ENCODE results near the gene MARS2.
"Not testable (repeated sequence)": the region's sequence is repeated elsewhere in the genome, so short reads cannot be mapped to it uniquely, and the experiment has no call there.

The MARS2 gene

DNA sequence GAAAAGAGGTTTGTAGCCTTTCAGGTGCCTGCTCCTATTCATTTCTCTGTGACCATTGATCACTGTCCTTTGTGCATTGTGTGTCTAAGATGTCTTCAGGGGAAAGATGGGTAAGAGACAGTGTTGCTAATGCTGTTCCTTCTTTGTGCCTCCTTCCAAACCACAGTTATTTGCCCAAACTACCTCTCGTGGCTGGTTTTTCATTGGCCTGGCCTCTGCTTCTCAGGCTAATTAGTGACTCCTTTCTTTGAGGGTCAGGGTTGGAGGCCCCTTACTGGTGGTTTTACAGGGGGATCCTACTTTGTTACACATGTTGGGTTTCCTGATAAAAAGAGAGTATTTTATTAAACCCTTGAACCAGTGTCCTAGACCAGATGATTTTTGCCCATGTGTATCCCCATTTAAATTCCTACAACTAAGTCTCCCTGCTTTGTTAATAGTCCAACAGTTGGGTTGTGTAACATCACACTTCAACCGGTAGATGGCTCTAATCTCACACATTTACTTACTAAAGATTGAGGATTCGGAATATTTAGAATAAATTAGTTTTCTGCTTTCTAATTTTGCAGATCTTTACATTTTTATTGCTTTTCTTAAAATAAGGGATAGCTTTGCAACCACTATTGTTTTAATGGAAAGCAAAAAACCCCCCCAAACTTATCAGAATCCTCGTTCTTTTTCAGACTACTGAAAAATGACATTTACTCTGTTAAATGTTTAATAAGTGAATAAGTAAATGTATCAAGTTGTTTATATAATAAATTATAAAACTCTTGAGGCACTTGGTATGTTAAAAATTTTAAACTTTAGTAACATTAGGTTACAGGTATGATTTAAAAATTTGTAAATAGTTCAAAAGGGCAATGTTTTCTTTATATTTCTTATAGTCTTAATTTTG is 2.4 kb downstream of the MARS2 start:
- H3K36me3 ChIP-seq (ENCODE audit: insufficient read depth, low read depth, low read length), result peaks cover 28% of the 10 kb centered on the region
- H3K27ac ChIP-seq (ENCODE audit: low read length), result no peak overlapping the region
- peak overlapping the region; percentile 85; the same call in 1 of the 2 replicates for H3K9ac ChIP-seq (ENCODE audit: low read depth, low read length)
- no peaks in the 10 kb centered on the region for H3K27me3 ChIP-seq (ENCODE audit: insufficient read depth, low read length)
- H3K9me3 ChIP-seq (ENCODE audit: insufficient read depth, low read depth, low read length), result no peaks in the 10 kb centered on the region
- H3K4me3 ChIP-seq (ENCODE audit: low read length), result peak overlapping the region; percentile 93
- H3K4me1 ChIP-seq (ENCODE audit: insufficient read depth, low read length), result peaks cover 26% of the 10 kb centered on the region

DNA sequence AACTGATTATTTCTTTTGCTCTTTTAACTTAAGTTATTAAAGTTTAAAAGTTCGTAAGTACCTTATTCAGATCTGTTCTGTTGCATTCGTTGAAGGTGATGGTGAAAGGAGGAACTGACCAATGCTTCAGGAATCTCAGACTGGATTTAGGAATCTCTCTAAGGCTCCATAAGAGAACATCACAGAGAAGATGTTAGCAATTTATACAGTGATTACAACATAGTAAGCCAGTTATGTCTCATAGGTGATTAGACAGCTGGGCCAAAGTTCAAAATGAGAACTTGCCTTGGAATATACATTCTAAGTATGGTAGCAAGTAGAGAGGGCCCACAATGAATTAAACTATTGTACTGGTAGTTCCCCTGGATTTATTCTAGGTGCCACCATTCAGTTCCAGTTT is 3.2 kb downstream of the MARS2 start:
- peak overlapping the region; percentile 41; the same call in 1 of the 2 replicates for H3K9ac ChIP-seq (ENCODE audit: low read depth, low read length)
- H3K4me1 ChIP-seq (ENCODE audit: insufficient read depth, low read length), result peaks cover 26% of the 10 kb centered on the region
- H3K27ac ChIP-seq (ENCODE audit: low read length), result no peak overlapping the region
- H3K36me3 ChIP-seq (ENCODE audit: insufficient read depth, low read depth, low read length), result peaks cover 36% of the 10 kb centered on the region
- peak overlapping the region; percentile 93 for H3K4me3 ChIP-seq (ENCODE audit: low read length)
- no peaks in the 10 kb centered on the region for H3K9me3 ChIP-seq (ENCODE audit: insufficient read depth, low read depth, low read length)
- no peaks in the 10 kb centered on the region for H3K27me3 ChIP-seq (ENCODE audit: insufficient read depth, low read length)

DNA sequence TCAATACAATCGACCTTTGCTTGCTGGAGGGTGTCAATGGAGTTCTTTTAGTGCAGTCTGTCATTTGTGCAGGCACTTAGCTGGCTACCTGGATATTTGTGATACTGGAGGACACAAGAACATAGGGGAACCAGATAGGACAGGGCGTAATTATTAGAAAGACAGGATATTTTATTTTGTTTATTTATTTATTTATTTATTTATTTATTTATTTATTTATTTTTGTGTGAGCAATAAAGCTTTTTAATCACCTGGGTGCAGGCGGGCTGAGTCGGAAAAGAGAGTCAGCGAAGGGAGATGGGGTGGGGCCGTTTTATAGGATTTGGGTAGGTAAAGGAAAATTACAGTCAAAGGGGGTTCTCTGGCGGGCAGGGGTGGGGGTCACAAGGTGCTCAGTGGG is 4.0 kb downstream of the MARS2 start:
- Histone ChIP-seq H3K4me1 (ENCODE audit: insufficient read depth, low read length) (peaks cover 24% of the 10 kb centered on the region), H3K4me3 (ENCODE audit: low read length) (peak overlapping the region; percentile 93), H3K36me3 (ENCODE audit: insufficient read depth, low read depth, low read length) (peaks cover 38% of the 10 kb centered on the region)
- not testable (repeated sequence) for H3K9ac ChIP-seq (ENCODE audit: low read depth, low read length); H3K27ac ChIP-seq (ENCODE audit: low read length); H3K9me3 ChIP-seq (ENCODE audit: insufficient read depth, low read depth, low read length); H3K27me3 ChIP-seq (ENCODE audit: insufficient read depth, low read length)

DNA sequence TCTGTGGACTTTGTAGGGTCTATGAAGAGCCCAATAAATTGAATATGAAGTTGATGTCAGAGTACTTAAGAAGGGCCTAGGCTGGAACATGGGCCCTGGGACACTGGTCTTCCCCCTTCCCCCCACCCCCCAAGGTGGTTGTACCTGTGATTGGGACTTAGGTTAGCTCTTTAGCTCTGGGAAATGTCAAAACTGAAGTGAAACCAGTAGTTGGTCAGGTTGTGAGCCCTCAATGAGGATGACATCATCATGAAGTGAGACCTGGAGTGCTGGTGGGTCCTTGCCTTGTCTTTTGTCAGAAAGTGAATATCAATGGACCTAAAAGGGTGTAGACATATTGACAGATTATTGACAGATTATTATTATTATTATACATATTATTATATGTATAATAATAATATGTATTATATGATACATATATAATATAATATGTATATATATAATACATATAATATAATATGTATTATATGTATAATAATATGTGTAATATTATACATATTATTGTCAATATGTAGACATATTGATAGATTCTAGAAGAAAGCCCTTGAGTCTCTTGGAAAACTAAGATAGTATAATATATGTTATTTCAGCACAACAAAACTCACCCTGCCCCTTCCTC is 5.4 kb downstream of the MARS2 start:
- H3K27ac ChIP-seq (ENCODE audit: low read length), result no peak overlapping the region
- no peaks in the 10 kb centered on the region for H3K27me3 ChIP-seq (ENCODE audit: insufficient read depth, low read length)
- H3K9ac ChIP-seq (ENCODE audit: low read depth, low read length), result no peak overlapping the region
- no peak overlapping the region for H3K4me3 ChIP-seq (ENCODE audit: low read length)
- peaks cover 18% of the 10 kb centered on the region for H3K4me1 ChIP-seq (ENCODE audit: insufficient read depth, low read length)
- no peaks in the 10 kb centered on the region for H3K9me3 ChIP-seq (ENCODE audit: insufficient read depth, low read depth, low read length)
- peaks cover 41% of the 10 kb centered on the region for H3K36me3 ChIP-seq (ENCODE audit: insufficient read depth, low read depth, low read length)

DNA sequence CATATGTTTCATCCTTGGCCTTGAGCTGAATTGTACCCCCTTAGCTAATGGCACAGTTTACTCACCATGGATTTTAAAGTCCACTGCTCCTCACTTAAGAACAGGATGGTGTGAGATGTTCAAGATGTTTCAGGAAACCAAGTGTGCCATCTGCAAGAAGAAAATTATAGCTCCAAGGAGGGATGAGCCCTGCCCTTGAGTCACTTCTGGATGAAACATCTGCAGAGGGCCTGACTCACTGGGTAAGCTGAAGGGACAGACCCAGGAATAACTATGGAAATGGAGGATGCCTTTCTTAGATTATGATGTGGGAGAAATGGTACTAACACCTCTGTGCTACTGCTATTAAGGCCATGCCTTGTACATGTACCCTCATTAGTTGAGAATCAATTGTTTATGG is 6.4 kb downstream of the MARS2 start:
- Histone ChIP-seq H3K4me1 (ENCODE audit: insufficient read depth, low read length) (peaks cover 18% of the 10 kb centered on the region), H3K4me3 (ENCODE audit: low read length) (no peak overlapping the region), H3K9me3 (ENCODE audit: insufficient read depth, low read depth, low read length) (no peaks in the 10 kb centered on the region), H3K27ac (ENCODE audit: low read length) (no peak overlapping the region), H3K27me3 (ENCODE audit: insufficient read depth, low read length) (no peaks in the 10 kb centered on the region), H3K9ac (ENCODE audit: low read depth, low read length) (no peak overlapping the region), H3K36me3 (ENCODE audit: insufficient read depth, low read depth, low read length) (peaks cover 45% of the 10 kb centered on the region)

DNA sequence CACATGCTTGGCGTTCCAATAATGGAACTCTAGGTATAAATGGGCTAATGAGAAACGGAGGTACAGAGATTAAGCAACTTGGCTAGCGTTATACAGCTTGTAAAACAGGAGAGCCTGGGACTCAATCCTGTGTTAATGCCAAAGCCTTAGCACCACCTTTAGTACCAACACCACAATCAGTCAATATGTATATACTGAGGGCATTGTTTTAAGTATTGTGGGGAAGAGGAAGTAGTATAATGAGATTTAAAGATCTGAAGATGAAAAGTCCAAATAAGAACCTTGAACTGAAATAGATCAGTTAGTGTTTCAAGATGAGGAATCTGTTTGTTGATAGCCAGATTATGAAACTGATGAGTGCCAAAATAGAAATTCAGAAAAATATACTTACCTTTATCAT is 8.1 kb downstream of the MARS2 start:
- Histone ChIP-seq H3K36me3 (ENCODE audit: insufficient read depth, low read depth, low read length) (peaks cover 43% of the 10 kb centered on the region), H3K9ac (ENCODE audit: low read depth, low read length) (no peak overlapping the region), H3K9me3 (ENCODE audit: insufficient read depth, low read depth, low read length) (no peaks in the 10 kb centered on the region), H3K27ac (ENCODE audit: low read length) (no peak overlapping the region), H3K4me1 (ENCODE audit: insufficient read depth, low read length) (peaks cover 8% of the 10 kb centered on the region), H3K27me3 (ENCODE audit: insufficient read depth, low read length) (no peaks in the 10 kb centered on the region), H3K4me3 (ENCODE audit: low read length) (no peak overlapping the region)

DNA sequence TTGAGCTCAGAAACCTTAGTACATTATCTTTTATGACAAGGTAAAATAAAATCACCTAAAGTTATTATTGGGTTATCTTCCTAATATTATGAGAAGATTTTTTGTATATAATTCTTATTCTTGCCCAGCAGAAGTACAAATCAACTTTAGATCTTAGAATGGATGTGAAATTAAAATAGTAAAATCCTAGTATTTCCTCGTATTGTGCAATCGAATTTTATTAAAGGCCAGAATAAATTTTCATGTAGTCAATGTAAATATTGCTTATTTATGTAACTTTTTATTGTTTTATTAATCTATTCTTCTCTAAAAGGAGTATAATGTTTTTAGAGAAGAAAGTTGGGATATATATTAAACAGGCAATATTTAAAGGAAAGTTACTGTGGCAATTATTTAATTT is 12.7 kb downstream of the MARS2 start:
- no peak overlapping the region for H3K4me3 ChIP-seq (ENCODE audit: low read length)
- no peak overlapping the region for H3K9ac ChIP-seq (ENCODE audit: low read depth, low read length)
- H3K36me3 ChIP-seq (ENCODE audit: insufficient read depth, low read depth, low read length), result peaks cover 13% of the 10 kb centered on the region
- no peaks in the 10 kb centered on the region for H3K4me1 ChIP-seq (ENCODE audit: insufficient read depth, low read length)
- no peak overlapping the region for H3K27ac ChIP-seq (ENCODE audit: low read length)
- H3K9me3 ChIP-seq (ENCODE audit: insufficient read depth, low read depth, low read length), result no peaks in the 10 kb centered on the region
- no peaks in the 10 kb centered on the region for H3K27me3 ChIP-seq (ENCODE audit: insufficient read depth, low read length)

DNA sequence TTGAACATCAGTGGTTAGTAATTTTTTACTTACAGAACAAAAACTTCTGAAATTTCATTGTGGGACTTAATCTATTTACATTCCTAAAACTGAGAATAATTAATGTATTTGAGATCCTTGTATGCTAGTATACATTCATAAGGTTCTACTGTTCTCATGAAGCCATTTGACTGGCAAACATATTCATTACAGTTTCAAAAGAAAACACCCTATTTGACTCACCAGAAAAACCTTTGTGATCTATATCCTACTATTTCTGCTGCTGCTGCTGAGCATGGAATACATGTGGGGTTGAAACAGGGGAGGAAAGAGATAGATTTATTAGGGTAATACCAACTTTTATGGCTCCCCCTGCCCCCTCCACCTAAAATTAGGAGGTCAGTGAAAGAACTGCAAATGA is 21.8 kb downstream of the MARS2 start:
- H3K9ac ChIP-seq (ENCODE audit: low read depth, low read length), result no peak overlapping the region
- no peaks in the 10 kb centered on the region for H3K36me3 ChIP-seq (ENCODE audit: insufficient read depth, low read depth, low read length)
- H3K9me3 ChIP-seq (ENCODE audit: insufficient read depth, low read depth, low read length), result 0 out of 2 replicates have a peak, but pooled peaks cover 3% of the 10 kb centered on the region
- no peaks in the 10 kb centered on the region for H3K4me1 ChIP-seq (ENCODE audit: insufficient read depth, low read length)
- H3K27me3 ChIP-seq (ENCODE audit: insufficient read depth, low read length), result no peaks in the 10 kb centered on the region
- H3K4me3 ChIP-seq (ENCODE audit: low read length), result no peak overlapping the region
- H3K27ac ChIP-seq (ENCODE audit: low read length), result no peak overlapping the region

DNA sequence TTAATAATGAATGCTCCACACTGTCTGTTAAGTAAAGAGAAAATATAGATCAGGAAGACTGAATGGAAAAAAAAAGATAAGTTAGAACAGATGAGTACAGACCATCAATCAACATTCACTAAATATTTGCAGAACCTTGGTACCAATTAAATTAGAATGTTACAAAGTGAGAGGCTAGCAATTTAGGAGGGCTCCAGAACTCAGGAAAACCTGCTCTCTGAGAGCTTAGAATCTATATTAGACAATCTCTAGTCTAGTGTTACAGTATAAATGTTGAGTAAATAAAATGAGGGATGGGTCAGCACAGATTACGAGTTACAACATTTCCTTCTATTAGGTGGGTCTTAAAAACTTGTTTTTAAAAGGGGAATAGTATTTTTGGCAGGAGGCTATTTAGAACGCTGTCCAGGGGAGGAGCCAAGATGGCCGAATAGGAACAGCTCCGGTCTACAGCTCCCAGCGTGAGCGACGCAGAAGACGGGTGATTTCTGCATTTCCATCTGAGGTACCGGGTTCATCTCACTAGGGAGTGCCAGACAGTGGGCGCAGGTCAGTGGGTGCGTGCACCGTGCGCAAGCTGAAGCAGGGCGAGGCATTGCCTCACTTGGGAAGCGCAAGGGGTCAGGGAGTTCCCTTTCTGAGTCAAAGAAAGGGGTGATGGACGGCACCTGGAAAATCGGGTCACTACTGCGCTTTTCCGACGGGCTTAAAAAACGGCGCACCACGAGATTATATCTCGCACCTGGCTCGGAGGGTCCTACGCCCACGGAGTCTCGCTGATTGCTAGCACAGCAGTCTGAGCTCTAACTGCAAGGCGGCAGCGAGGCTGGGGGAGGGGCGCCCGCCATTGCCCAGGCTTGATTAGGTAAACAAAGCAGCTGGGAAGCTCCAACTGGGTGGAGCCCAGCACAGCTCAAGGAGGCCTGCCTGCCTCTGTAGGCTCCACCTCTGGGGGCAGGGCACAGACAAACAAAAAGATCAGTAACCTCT is 23.7 kb downstream of the MARS2 start:
- not testable (repeated sequence) for H3K27ac ChIP-seq (ENCODE audit: low read length); H3K27me3 ChIP-seq (ENCODE audit: insufficient read depth, low read length); H3K4me3 ChIP-seq (ENCODE audit: low read length); H3K9me3 ChIP-seq (ENCODE audit: insufficient read depth, low read depth, low read length); H3K36me3 ChIP-seq (ENCODE audit: insufficient read depth, low read depth, low read length); H3K4me1 ChIP-seq (ENCODE audit: insufficient read depth, low read length); H3K9ac ChIP-seq (ENCODE audit: low read depth, low read length)

DNA sequence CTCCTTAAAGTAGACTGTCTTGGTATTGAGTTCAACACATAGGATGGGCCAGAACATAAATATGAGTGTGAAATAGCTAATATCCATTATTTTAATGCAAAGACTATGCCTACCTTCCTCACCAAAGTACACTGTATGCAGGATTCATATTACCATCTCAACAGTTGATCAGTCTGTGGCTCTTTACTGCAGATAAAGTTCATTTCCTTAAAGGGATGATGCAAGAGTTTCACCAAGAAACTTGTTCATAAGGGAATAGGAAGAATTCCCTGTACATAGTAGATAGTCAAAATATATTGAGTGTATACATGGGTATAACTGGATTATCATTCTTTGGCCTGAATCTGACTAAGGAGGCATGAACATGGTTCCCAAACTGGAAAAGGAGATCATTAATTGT is 35.0 kb downstream of the MARS2 start:
- Histone ChIP-seq H3K9me3 (ENCODE audit: insufficient read depth, low read depth, low read length) (no peaks in the 10 kb centered on the region), H3K27ac (ENCODE audit: low read length) (no peak overlapping the region), H3K4me1 (ENCODE audit: insufficient read depth, low read length) (no peaks in the 10 kb centered on the region), H3K9ac (ENCODE audit: low read depth, low read length) (no peak overlapping the region), H3K4me3 (ENCODE audit: low read length) (no peak overlapping the region), H3K36me3 (ENCODE audit: insufficient read depth, low read depth, low read length) (no peaks in the 10 kb centered on the region), H3K27me3 (ENCODE audit: insufficient read depth, low read length) (no peaks in the 10 kb centered on the region)

All from iPS-20b (cell line).